NCI-H2227 treated with DMSO at 0.1 percent for 48 hours (cell line): ENCODE measurements around the gene HGF.
"Not testable (repeated sequence)": the region's sequence is repeated elsewhere in the genome, so short reads cannot be mapped to it uniquely, and the experiment has no call there.

Source experiments
- DNase-seq: peaks from one replicate; lab custom pipeline; 2025; lab: John Stamatoyannopoulos, UW

Gene HGF

DNA sequence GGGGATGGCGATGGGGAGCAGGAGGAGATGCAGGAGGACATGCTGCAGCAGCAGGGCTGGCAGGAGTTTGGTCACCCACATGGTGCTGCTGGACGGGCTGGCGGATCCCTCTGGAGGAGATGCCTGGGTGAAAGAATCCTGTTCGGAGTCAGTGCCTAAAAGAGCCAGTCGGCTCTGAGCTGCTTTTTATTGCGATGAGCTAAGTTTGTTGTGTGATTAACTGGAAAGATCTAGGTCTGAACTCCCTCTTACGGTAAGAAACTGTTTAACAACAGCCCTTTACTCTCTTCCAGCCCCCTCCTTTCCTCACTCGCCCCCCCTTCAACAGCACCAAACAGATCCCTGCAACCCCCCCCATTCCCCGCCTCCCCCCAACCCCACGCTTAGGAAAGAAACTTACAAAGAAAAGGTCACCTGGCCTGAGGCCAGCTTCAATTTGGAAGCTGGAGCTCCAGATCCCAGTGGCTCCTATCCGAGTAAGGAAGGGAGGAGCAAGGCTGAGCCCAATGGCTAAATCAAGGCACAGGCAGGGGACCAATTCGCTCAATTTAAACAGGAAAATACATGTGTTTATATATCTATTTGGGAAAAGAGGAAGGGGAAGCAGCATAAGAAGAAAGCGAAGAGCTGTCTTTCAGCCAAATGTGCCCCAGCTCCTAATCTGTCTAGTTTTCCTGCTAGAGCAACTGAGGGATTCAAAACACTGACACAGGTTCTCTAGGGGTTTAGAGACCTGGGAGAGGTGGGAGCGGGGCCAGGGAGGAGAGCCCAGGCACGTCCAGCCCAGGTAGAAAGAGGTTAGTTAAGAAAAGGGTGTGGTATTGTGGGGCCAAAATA, at the start of gene HGF:
Gene HGF, minus strand, starts transcription at position 157 of the 837 bp plus-strand sequence. Its CDS starts 76 bp downstream, at position 81.
- peak; percentile 63 for DNase-seq

DNA sequence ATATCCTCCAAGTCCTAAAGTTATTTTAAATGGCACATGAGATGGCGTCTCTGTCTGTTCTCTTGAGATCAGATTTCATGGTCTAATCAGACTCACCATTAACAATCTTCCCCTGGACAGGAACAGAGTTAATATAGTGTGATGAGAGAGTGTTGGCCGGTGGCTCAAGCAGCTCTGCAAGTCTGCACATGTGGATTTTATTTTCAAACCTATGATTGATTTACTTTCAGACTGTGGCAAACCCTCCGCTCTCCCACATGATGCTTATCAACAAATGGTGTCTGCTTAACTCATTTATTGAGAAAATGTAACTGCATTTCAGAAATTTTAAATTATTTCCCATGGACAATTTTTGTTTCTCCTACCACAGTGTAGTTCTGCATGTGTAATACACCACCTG, 46.5 kb upstream of the HGF start:
- DNase-seq: no peak

DNA sequence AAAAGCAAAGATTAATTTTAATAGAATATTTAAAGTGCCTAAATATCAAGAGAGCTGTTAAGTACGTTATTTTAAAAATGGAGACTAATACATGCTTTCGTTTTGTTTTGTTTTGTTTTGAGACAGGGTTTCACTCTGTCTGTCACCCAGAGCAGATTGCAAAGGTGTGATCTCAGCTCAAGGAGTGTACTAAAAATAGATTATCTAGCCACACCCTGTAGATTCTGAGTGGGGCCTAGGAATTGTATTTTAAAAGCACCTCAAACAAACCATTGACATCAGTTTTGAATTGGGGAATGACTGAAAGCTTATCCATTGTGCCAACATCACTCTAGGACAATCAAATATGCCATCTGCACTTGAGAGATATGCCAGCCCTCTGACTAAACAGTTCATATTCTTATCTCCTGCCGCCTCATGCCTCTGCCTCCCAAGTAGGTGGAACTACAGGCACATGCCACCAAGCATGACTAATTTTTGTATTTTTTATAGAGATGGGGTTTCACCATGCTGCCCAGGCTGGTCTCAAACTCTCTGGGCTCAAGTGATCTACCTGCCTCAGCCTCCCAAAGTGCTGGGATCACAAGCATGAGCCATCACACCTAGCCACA, 43.1 kb upstream of the HGF start:
- not testable (repeated sequence) for DNase-seq

DNA sequence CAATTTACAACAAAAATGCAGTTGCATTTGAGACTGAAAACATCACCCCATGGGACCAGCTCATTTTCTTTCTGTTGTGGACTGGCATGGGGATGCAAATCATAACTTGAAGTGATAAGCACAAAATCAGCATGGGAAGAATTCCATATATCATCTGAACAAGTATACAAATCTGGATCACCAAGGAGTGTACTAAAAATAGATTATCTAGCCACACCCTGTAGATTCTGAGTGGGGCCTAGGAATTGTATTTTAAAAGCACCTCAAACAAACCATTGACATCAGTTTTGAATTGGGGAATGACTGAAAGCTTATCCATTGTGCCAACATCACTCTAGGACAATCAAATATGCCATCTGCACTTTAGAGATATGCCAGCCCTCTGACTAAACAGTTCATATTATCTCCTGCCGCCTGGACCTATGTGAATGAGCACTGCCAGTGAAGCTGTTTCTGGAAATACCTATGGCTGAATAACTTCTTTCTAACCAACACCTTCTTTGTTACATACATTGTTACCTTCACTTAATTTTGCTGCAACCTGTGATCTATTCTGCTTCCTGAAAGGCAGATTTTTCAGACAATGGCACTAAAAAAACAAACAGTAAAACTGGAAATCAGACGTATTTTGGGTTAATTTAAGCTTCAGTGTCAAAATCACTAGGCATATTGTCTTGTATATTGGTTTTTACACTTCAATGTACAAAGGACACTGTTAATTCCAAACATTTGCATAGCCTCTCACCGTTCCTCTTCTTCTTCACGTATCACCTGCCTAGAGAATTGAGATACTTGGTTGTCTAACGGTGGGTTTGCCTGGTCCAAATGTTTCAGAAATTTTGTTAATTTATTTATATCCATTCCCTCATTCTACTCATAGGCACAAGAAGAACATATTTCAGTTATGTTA, 42.4 kb upstream of the HGF start:
- no peak for DNase-seq

DNA sequence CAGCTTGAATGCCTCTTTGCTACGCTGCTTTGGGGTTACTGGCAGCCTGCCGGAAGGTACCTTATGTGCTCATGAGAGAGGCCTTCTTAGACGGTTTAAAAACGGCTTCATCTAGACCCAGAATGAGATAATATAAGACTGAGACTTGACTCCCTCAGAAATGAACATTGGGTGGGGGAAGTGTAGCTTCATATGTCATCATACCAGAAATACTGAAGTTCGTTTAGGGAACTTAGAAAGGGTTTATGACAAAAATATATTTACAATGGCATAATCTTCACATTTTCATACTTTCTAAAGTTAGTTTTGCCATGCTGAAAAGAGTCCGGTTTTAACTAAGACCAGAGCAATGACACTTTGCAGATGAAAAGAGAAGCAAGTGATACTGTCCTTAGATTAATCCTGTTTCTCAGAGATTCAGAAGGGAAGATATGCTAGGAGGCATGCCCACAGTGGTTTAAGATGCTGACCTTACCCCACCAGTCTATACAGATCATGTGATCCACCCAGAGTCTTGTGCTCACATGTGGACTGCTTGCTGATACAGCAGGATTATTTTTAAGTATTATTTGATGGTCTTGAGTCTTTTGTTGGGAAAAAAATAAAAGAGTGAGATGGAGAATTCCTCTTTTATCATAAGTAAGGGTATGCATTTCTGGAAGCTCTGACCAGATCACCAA, 40.8 kb upstream of the HGF start:
- DNase-seq: no peak

DNA sequence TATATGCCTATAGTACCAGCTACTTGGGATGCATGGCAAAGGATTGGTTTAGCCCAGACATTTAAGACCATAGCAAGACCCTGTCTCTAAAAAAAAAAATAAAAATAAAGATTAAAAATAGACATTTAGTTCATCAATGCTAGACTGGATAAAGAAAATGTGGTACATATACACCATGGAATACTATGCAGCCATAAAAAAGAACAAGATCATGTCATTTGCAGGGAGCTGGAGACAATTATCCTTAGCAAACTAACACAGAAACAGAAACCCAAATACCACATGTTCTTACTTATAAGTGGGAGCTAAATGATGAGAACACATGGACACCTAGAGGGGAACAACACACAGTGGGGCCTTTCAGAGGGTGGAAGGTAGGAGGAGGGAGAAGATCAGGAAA, 38.5 kb upstream of the HGF start:
- not testable (repeated sequence) for DNase-seq

DNA sequence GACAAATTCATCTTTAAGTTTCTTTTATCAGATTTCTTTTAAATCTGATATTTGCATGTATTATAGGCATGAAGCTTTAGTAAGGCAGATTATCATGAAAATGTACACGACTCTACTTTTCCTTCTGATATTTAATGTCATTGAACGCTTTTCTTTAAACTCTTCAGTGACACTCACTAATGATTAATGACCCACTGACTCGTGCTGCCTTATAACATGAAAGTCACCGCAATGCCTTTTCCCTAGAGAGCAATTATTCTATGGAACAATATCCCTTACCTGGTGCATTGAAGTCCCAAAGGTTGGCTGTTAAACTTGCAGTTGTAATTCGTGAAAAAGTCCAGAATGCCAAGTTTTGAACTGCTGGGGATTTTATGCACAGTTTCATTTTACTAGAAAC, 33.4 kb upstream of the HGF start:
- no peak for DNase-seq

DNA sequence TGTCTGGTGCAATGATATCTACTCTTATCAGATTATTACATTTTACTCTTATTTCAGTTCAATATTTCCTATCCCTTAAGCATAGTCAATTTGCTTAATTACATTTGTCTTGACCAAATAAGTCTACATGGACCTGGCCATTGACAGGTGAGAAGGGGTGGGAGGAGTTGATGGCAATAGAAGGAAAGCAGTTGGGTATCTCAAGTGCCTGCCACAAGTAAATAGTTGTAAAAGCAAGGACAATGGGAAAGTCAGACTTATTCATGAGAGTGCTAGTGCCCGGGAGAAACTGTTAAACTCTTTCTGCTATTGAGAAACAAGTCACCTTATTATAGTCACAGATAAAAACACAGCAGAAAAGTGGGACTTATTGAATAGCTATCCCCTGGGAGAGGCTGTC, 32.4 kb upstream of the HGF start:
- no peak for DNase-seq

DNA sequence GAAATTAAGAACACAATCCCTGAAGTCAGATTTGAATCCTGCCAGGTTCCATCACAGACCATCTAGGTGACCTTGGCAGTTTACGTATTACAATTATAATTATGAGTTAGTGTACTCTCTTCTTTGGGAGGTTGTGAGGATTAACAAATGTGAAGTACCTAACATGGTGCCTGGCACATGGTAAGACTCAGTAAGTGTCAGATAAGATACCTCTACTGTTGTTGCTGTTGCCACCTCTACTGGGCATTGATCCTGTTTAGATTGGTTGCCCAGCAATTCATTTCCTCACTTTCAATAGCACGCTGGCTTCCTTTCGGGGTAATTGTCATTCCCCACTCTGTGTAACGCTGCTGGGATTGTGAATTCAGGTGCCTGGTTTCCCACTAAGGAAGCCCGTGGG, 31.7 kb upstream of the HGF start:
- DNase-seq: no peak

DNA sequence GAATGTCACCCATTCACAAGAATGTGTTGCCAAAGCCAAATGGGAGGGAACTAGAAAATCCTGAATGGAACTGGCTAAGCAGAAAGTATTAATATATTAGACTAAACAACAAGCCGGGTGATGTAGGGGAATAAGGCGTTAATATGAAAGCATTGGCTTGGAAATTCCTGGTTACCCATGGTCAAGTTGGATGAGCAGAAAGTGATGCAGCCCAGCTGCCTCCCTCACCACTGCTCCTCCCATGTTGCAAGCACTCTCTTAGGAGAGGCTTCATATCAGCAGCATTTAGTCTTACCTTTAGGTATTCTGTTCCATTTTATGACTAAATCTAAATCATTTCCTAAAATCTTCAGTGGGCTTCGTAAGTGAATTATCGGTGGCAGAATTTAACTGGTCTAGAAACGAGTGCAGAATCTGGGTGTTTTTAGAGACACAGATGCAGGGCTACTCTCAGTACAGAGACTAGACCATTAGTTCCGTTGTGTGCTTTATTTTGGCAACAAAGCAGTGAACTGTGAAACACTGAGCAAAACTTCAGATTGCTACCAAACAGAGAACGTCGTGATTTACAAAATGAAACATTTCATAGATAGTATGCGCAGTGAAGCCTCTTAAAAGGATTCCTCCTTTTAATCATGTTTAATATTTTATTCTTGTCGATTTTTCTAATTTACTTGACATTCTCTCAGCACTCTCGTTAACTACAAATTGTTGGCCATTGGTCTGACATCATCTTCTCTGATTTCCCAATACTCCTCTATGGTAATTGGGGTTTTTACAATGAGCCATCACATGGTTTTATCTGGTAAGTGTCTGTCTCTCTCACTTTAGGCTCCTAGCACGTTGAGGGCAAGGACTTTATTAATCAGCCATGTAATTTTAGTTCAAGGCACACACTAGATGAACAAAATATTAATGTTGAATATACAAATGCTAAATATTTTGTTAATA, 22.0 kb upstream of the HGF start:
- no peak for DNase-seq

DNA sequence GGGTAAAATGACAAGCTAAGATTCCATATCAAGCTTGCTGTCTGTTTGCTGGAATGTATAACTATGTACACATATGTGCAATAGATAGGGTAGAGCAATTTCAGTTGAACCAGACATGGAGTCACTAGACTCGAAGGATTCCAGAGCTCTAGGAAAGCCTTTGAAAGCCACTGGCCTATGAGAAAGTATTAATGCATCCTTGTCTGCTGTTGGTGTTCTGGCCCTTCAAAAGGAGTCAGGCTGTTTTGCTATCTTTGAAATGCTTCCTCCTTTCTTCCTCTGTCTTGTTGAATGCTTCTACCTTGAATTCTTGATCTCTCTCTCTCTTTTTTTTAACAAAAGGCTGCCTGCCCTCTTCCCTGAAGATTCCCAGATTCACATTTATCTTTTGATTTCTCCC, 20.8 kb upstream of the HGF start:
- DNase-seq: no peak

DNA sequence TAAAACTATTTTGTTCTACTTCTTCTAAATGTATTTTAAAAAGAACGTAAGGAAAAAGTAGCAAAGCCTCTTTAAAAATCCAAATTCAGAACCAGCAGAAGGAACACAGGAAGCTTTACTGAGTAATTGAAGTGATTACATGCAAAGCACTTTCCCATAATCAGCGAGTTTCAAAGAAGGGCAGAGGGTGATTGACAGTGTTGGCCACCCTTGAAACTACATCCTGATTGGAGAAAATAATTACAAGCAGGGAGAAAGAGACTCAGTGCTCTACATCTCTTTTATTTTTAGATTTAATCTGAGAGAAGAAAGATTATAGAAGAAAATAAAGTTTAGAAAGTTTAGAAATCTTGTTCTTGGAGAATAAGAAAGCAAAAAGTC, 20.3 kb upstream of the HGF start:
- DNase-seq: no peak

DNA sequence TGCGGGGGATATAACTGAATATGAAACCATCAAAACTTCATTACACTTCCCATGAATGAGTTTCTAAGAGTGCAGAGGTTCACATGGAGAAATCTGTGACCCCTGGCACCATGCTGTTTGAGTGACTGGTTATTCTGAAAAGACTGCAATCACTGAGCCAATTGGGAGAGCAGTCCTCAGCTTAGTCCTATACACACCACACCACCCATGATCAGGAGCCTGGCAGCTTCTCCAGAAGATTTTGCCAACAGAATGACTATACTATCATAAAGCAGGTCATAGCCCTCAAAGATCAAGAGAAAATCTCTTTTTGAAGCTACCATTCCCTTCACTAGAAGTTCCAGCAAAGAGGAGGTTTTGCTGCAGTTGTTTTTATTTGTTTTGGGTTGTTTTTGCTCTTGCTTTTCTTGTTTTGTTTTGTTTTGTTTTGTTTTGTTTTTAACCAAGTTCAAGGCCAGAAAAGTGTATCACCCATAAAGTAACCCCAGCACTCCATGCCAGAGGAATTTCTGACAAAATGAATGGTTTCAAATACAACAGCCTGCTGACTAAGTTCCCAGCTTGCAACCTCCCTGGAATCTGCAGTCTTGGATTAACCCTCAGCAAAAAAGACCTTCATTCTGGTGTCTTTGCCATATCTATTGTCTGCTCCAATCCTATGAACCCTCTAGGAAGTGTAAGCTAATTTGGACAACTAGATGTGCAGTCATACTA, 19.7 kb upstream of the HGF start:
- no peak for DNase-seq

DNA sequence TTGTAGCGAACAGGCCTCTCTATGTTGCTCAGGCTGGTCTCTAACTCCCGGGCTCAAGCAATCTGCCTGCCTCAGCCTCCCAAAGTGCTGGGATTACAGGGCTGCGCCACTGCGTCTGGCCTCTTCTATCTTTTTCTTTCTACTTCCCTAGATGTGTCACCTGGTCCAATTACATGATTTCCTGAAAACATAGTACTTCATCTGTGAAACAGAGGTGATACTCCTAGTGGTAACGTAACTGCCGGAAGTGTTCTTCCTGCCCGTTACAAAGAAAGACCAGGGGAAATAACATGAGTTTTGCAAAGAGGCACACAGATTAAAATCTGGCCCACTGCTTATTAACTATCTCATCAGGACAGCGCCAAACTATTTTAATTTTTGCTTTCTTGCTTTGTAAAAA, 18.4 kb upstream of the HGF start:
- no peak for DNase-seq

DNA sequence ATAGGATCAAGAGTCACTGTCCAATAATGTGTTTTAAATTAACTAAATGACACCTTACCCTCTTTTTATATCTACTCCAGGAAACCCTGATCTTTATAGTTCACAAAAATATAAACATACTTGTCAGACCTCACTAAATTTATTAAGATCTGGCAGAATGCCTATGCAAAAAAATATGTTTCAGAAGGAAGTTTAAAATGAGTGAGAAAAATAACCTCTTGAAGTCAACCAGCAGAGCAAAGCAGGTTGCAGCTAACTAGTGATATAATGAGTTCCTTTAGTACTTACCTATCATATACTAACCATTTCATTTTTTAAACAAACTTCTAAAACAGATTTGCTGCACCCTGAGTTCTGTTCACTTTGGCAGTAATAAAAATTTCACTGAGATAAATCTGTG, 14.0 kb upstream of the HGF start:
- no peak for DNase-seq

DNA sequence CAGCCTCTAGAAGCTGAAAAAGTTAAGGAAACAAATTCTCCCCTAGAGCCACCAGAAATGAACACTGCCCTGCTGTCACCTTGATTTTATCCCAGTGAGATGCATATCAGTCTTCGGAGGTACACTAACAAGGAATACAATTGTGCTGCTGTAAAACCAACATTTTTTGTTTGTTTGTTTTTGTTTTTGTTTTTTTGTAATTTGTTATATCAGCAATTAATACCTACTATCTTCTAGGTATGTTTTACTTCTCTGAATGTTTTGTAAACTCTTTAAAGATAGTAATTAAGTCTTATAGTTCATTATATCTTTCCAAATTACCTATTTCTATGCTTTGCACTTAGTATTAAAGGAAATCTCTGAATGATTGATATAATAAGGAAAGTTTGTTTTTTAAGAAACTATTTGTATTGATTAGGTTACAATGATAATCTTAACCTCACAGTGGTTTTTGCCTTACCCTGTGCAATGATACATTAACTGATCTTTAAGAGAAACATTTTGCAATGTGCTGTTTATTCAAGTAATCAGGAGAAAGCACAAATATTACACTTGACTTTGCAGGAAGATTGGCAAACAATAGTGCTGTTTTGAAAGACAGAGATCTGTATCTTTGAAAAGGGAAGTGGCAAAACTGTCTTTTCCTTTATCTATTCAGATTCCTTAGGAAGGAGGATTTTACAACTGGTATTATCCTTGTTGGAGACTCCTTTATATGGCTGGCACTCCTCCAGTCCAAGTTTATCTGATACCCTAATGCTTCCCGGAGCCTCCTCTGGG, 11.3 kb upstream of the HGF start:
- DNase-seq: no peak

DNA sequence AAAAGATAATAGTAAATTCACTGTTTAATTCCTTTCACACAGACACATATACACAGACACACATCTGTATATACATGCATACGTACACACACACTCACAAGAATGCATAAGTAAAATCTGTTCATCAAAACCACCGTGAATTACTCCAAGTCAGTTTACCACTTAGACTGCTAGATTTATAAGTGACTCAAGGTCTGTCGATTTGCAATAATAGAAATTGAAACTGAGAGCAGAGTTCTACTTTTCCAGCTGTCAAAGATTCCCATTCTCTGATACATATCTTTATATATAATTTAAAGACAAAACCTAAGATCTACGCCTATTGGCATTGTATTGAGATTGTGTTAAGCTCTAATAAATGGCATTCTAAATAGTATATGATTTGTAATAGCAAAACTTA, 9.9 kb upstream of the HGF start:
- no peak for DNase-seq

DNA sequence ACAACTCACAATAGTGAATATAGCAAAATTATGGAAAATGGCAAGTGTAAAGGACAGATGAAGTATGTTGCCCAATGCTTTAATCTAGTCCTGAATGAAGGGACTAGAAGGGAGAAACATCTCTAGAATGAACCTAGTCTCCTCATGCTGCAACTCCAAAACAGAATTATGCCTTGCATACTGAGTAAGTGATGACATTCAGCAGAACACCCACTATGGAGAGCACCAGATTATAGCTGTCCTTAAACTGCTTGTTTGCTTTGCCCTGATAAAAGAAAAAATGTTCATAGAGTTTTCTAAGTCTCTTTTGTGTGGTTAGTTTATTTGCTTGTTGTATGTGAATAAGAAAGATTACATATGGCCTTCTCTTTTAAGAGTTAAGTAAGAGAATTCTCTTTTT, 7.8 kb upstream of the HGF start:
- DNase-seq: no peak

DNA sequence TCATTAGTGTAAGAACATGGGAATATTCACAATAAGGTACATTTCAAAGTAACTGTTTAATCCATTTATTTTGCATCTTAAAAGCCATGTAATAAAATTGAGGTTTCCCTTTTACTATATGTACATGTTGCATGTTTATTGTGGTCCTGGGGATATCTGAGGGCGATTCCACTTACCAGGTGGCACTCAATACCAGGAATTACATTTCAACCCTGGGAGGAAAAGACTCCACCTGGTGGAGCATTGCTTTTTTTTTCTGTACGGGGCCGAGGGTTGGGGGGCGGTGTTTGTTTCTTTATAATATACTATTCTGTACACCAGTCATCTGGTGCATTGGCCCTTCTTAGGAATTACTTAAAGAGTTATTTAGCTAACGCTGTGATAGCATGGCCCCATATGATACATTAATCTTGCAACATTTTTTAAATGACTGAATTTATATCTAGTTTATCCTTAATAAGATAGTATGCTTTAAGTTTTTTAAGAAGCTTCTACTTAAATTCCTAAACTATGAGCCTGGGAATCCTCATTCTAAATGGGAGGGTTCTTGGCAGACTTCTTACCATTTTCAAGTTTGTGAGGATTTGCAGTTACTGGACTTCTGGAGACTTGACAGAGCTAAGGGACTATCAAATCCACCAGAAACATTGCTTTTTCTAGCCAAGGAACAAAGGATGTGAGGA, 7.2 kb upstream of the HGF start:
- no peak for DNase-seq
